Esophagus squamous epithelium (tissue), 5 donors: ENCODE measurements around the gene CCNE1. TPM values are rescaled to one million over a fixed set of nuclear protein-coding genes. Genes with fewer than 3 reads are reported as not detected.

Source experiments
- DNase-seq: peaks from one replicate; lab custom pipeline; 2025; lab: John Stamatoyannopoulos, UW
- H3K27ac ChIP-seq, 4 donors: fragments of 200-600 bp; sonication (generic); one replicate each; pipeline ENCODE4 v1.5.1; 2016 to 2019; ENCODE audit warnings: mild to moderate bottlenecking in 1 of 4
- H3K27me3 ChIP-seq, 4 donors: fragments of 200-600 bp; sonication (generic); 1 replicate in 3 of 4; 2 replicates in 1 of 4; pipeline versions ENCODE4 v1.5.1 to v1.6.0; 2017 to 2021; ENCODE audit warnings: antibody characterized with exemption in 1 of 4
- H3K36me3 ChIP-seq, 3 donors: fragments of 200-600 bp; sonication (generic); one replicate each; pipeline ENCODE4 v1.5.1; 2016 to 2019
- H3K4me1 ChIP-seq, 3 donors: fragments of 200-600 bp; sonication (generic); one replicate each; pipeline ENCODE4 v1.5.1; 2017 to 2019
- H3K4me3 ChIP-seq, 4 donors: fragments of 200-600 bp; sonication (generic); 1 replicate in 3 of 4; 2 replicates in 1 of 4; pipeline ENCODE4 v1.5.1; 2016 to 2019; ENCODE audit warnings: mild to moderate bottlenecking in 2 of 4, moderate library complexity in 1 of 4
- H3K9me3 ChIP-seq, 3 donors: fragments of 200-600 bp; sonication (generic); one replicate each; pipeline ENCODE4 v1.5.1; 2016 to 2019
- CTCF ChIP-seq, 6 experiments: fragments of 450-650 bp in 4 of 6; fragments of 200-600 bp in 2 of 6; sonication (generic) in 2 of 6; IDR thresholded peaks; one replicate each; pipeline ENCODE4 v1.5.1; 2016 to 2019; ENCODE audit warnings: antibody characterized with exemption in 6 of 6, mild to moderate bottlenecking in 4 of 6, moderate library complexity in 4 of 6
- POLR2A ChIP-seq, 4 donors: fragments of 450-650 bp; IDR thresholded peaks; one replicate each; pipeline ENCODE4 v1.6.1; 2017; ENCODE audit warnings: antibody characterized with exemption in 4 of 4, mild to moderate bottlenecking in 4 of 4, moderate library complexity in 3 of 4
- WGBS, 2 donors: methylation state at CpG; one replicate each; pipeline ENCODE4 v1.1.5; 2018; 5-methylcytosine and 5-hydroxymethylcytosine counted together
- intact Hi-C: fragments of 100-400 bp; cut with DNase I; formaldehyde crosslinking; loops from one replicate; pipeline ENCODE4 v1.15.0; 2022
- total RNA-seq, 4 donors: library from RNA; depleted of rRNA; stranded (reverse); fragments of >200 nt; gene quantifications; one replicate each; pipeline ENCODE4 v1.1.0, GENCODE V29; 2016
- donor health status: DM: yes; HTN: yes; CAD: no.

Gene CCNE1
- total RNA-seq, 4 donors from 2014 or later, result 3.2 to 9.4 (median 5.4) TPM

GRCh38 chr19:29804493-29804892 lies 7.3 kb upstream of the CCNE1 start:
- Histone ChIP-seq H3K9me3 (no peaks in the 10 kb centered on the region), H3K27me3 (no peaks in the 10 kb centered on the region), H3K36me3 (no peaks in the 10 kb centered on the region), H3K4me3 (no peak overlapping the region), H3K4me1 (peaks cover 0 to 8% (median 0%) of the 10 kb centered on the region in 3 donors), H3K27ac (no peak overlapping the region)
- DNase-seq, result no peak
- WGBS, 2 donors, result 54 to 57% methylated on average over 3 of the region's 3 CpGs
- intact Hi-C loops, result no loop called here
- TF ChIP-seq CTCF (IDR thresholded peaks at IDR 0.05), result no peak
- TF ChIP-seq POLR2A (IDR thresholded peaks at IDR 0.05), result no peak

GRCh38 chr19:29805031-29805965 lies 6.5 kb upstream of the CCNE1 start:
- no peak for DNase-seq
- intact Hi-C loops, result no loop called here

GRCh38 chr19:29806098-29806866 lies 5.5 kb upstream of the CCNE1 start:
- Histone ChIP-seq H3K27ac (no peak overlapping the region), H3K9me3 (no peaks in the 10 kb centered on the region), H3K4me3 (no peak overlapping the region), H3K36me3 (no peaks in the 10 kb centered on the region), H3K27me3 (no peaks in the 10 kb centered on the region), H3K4me1 (peaks cover 3 to 17% (median 5%) of the 10 kb centered on the region in 3 donors)
- 77 to 81% methylated on average over 6 to 7 of the region's 10 CpGs for WGBS, 2 donors
- intact Hi-C loops, result no loop called here
- DNase-seq, result no peak
- TF ChIP-seq POLR2A (IDR thresholded peaks at IDR 0.05) (no peak), CTCF (IDR thresholded peaks at IDR 0.05) (no peak)

More at GRCh38 chr19:29805031-29805965, 6.5 kb upstream of the CCNE1 start:
- H3K4me3 ChIP-seq, result no peak overlapping the region
- H3K9me3 ChIP-seq, result no peaks in the 10 kb centered on the region
- TF ChIP-seq POLR2A (IDR thresholded peaks at IDR 0.05) (no peak), CTCF (IDR thresholded peaks at IDR 0.05) (no peak)
- no peak overlapping the region for H3K27ac ChIP-seq
- 78 to 88% methylated on average over 12 to 16 of the region's 18 CpGs for WGBS, 2 donors
- H3K27me3 ChIP-seq, result no peaks in the 10 kb centered on the region
- peaks cover 0 to 8% (median 0%) of the 10 kb centered on the region in 3 donors for H3K4me1 ChIP-seq
- H3K36me3 ChIP-seq, result no peaks in the 10 kb centered on the region

GRCh38 chr19:29807178-29807577 lies 4.6 kb upstream of the CCNE1 start:
- no peaks in the 10 kb centered on the region for H3K9me3 ChIP-seq
- no peak overlapping the region for H3K27ac ChIP-seq
- TF ChIP-seq POLR2A (IDR thresholded peaks at IDR 0.05) (no peak), CTCF (IDR thresholded peaks at IDR 0.05) (no peak)
- intact Hi-C loops, result no loop called here
- H3K4me3 ChIP-seq, result no peak overlapping the region
- no peaks in the 10 kb centered on the region for H3K36me3 ChIP-seq
- H3K4me1 ChIP-seq, result peaks cover 4 to 19% (median 5%) of the 10 kb centered on the region in 3 donors
- no peaks in the 10 kb centered on the region for H3K27me3 ChIP-seq
- DNase-seq, result no peak
- WGBS, 2 donors, result 42 to 53% methylated on average over 2 to 5 of the region's 6 CpGs
